ENCODE results near the gene YAP1. TPM values are rescaled to one million over a fixed set of nuclear protein-coding genes. Genes with fewer than 3 reads are reported as not detected.
"Not testable (repeated sequence)": the region's sequence is repeated elsewhere in the genome, so short reads cannot be mapped to it uniquely, and the experiment has no call there.

Gene YAP1
- total RNA-seq, 1 donor from 2014 or later = 129 TPM

- no peak overlapping the region for H3K27ac Mint-ChIP-seq (ENCODE audit: unreplicated experiment)
- H3K4me2 ChIP-seq (ENCODE audit: low read length) = no peak overlapping the region
- H3K9me3 Mint-ChIP-seq (ENCODE audit: unreplicated experiment) = peaks cover 4% of the 10 kb centered on the region
These were observed 89.4 kb downstream of the YAP1 start for GRCh38 chr11:102199673-102200072.

DNA sequence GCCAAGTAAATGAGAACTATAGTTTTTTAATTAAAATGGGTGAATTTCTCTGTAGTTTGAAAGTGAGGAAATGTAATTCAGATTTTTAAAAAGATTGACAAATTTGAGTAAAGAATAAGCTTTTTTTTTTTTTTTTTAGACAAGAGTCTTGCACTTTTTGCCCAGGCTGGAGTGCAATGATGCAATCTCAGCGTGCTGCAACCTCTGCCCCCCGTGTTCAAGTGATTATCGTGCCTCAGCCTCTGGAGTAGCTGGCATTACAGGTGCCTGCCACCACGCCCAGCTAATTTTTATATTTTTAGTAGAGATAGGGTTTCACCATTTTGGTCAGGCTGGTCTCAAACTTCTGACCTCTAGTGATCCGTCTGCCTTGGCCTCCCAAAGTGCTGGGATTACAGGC is 90.1 kb downstream of the YAP1 start:
- H3K4me3 ChIP-seq (ENCODE audit: insufficient read depth, low read depth, low read length); H2AFZ ChIP-seq (ENCODE audit: low read depth, low read length); H3K36me3 ChIP-seq (ENCODE audit: insufficient read depth, low read length); H3K27ac ChIP-seq (ENCODE audit: low read depth, low read length); FAIRE-seq; H3K4me3 Mint-ChIP-seq (ENCODE audit: unreplicated experiment); H3K9ac ChIP-seq (ENCODE audit: low read length); H3K27me3 Mint-ChIP-seq (ENCODE audit: low read depth, unreplicated experiment); H3K27ac Mint-ChIP-seq (ENCODE audit: unreplicated experiment); H3K9me3 ChIP-seq (ENCODE audit: insufficient read depth, low read depth, low read length); H3K9me3 Mint-ChIP-seq (ENCODE audit: unreplicated experiment); H3K4me2 ChIP-seq (ENCODE audit: low read length); H3K4me1 ChIP-seq (ENCODE audit: insufficient read depth, low read length); H3K27me3 ChIP-seq (ENCODE audit: insufficient read depth, low read length); DNase-seq (ENCODE audit: low read depth); H3K36me3 Mint-ChIP-seq (ENCODE audit: low read depth, unreplicated experiment): not testable (repeated sequence)
- H3K79me2 ChIP-seq (ENCODE audit: insufficient read depth, low read length) = peaks cover 75% of the 10 kb centered on the region
- H4K20me1 ChIP-seq (ENCODE audit: insufficient read depth, low read length) = peaks cover 15% of the 10 kb centered on the region
- H3K4me1 Mint-ChIP-seq (ENCODE audit: low read depth, unreplicated experiment) = peaks cover 17% of the 10 kb centered on the region

More at GRCh38 chr11:102199673-102200072, 89.4 kb downstream of the YAP1 start:
- peaks cover 17% of the 10 kb centered on the region for H3K4me1 Mint-ChIP-seq (ENCODE audit: low read depth, unreplicated experiment)
- no peak for TF ChIP-seq EZH2 (IDR thresholded peaks at IDR 0.05; ENCODE audit: insufficient read depth, low read length)
- no peak for TF ChIP-seq CTCF (IDR thresholded peaks at IDR 0.05; ENCODE audit: insufficient read depth, low read depth, low read length)
- FAIRE-seq (no peak), DNase-seq (ENCODE audit: low read depth) (no peak)
- Histone ChIP-seq H3K27ac (ENCODE audit: low read depth, low read length) (no peak overlapping the region), H3K27me3 (ENCODE audit: insufficient read depth, low read length) (no peaks in the 10 kb centered on the region), H3K4me3 (ENCODE audit: insufficient read depth, low read depth, low read length) (no peak overlapping the region), H3K4me1 (ENCODE audit: insufficient read depth, low read length) (peaks cover 8% of the 10 kb centered on the region), H2AFZ (ENCODE audit: low read depth, low read length) (no peak overlapping the region), H3K36me3 (ENCODE audit: insufficient read depth, low read length) (peaks cover 14% of the 10 kb centered on the region), H3K79me2 (ENCODE audit: insufficient read depth, low read length) (peaks cover 75% of the 10 kb centered on the region), H4K20me1 (ENCODE audit: insufficient read depth, low read length) (peaks cover 13% of the 10 kb centered on the region), H3K9ac (ENCODE audit: low read length) (no peak overlapping the region), H3K9me3 (ENCODE audit: insufficient read depth, low read depth, low read length) (no peaks in the 10 kb centered on the region)
- no peak overlapping the region for H3K4me3 Mint-ChIP-seq (ENCODE audit: unreplicated experiment)
- H3K36me3 Mint-ChIP-seq (ENCODE audit: low read depth, unreplicated experiment) = peaks cover 7% of the 10 kb centered on the region
- H3K27me3 Mint-ChIP-seq (ENCODE audit: low read depth, unreplicated experiment) = no peaks in the 10 kb centered on the region

GRCh38 chr11:102201776-102202175 is 91.5 kb downstream of the YAP1 start:
- Histone ChIP-seq H3K9me3 (ENCODE audit: insufficient read depth, low read depth, low read length) (no peaks in the 10 kb centered on the region), H3K27ac (ENCODE audit: low read depth, low read length) (no peak overlapping the region), H2AFZ (ENCODE audit: low read depth, low read length) (no peak overlapping the region), H3K4me1 (ENCODE audit: insufficient read depth, low read length) (peaks cover 5% of the 10 kb centered on the region), H3K4me3 (ENCODE audit: insufficient read depth, low read depth, low read length) (no peak overlapping the region), H3K9ac (ENCODE audit: low read length) (no peak overlapping the region), H3K4me2 (ENCODE audit: low read length) (no peak overlapping the region), H3K79me2 (ENCODE audit: insufficient read depth, low read length) (peaks cover 64% of the 10 kb centered on the region), H3K27me3 (ENCODE audit: insufficient read depth, low read length) (no peaks in the 10 kb centered on the region), H4K20me1 (ENCODE audit: insufficient read depth, low read length) (peaks cover 18% of the 10 kb centered on the region), H3K36me3 (ENCODE audit: insufficient read depth, low read length) (peaks cover 15% of the 10 kb centered on the region)
- Mint-ChIP-seq H3K4me1 (ENCODE audit: low read depth, unreplicated experiment) (peaks cover 11% of the 10 kb centered on the region), H3K27me3 (ENCODE audit: low read depth, unreplicated experiment) (no peaks in the 10 kb centered on the region), H3K9me3 (ENCODE audit: unreplicated experiment) (no peaks in the 10 kb centered on the region), H3K36me3 (ENCODE audit: low read depth, unreplicated experiment) (peaks cover 5% of the 10 kb centered on the region), H3K4me3 (ENCODE audit: unreplicated experiment) (no peak overlapping the region), H3K27ac (ENCODE audit: unreplicated experiment) (no peak overlapping the region)
- no peak for DNase-seq (ENCODE audit: low read depth)
- TF ChIP-seq EZH2 (IDR thresholded peaks at IDR 0.05; ENCODE audit: insufficient read depth, low read length) (no peak), CTCF (IDR thresholded peaks at IDR 0.05; ENCODE audit: insufficient read depth, low read depth, low read length) (no peak)
- FAIRE-seq = no peak
